ENCODE results near the gene DCST2.

The DCST2 gene

GRCh38 chr1:155048449-155049334 is 15.1 kb upstream of the DCST2 start:
- no peak for DNase-seq

- DNase-seq: no peak
Measured at GRCh38 chr1:155044812-155045657, 11.5 kb upstream of the DCST2 start.

GRCh38 chr1:155044365-155044764 is 10.8 kb upstream of the DCST2 start:
- no peak for DNase-seq

DNA sequence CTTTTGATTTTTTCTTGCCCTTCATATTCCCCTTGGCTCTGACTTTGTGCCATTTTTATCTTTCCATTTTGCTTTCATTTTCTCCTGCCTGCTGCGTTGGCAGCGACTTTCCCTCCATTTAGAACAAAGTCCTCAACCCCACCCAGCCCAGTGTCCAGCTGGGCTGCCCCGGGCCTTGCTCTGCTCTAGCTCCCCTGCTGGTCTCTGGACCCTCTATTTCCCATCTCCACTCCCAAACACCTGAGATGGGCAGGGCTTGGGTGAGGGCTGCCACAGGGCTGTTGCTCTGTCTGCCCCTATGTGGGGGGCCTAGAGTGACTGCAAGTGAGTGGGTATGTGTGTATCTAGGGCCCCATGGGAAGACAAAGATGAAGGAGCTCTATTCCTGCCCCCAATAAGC is 10.2 kb upstream of the DCST2 start:
- DNase-seq: no peak

- no peak for DNase-seq
Measured at GRCh38 chr1:155043301-155043702, 9.7 kb upstream of the DCST2 start.

- no peak for DNase-seq
Measured at GRCh38 chr1:155042789-155043188, 9.2 kb upstream of the DCST2 start.

DNA sequence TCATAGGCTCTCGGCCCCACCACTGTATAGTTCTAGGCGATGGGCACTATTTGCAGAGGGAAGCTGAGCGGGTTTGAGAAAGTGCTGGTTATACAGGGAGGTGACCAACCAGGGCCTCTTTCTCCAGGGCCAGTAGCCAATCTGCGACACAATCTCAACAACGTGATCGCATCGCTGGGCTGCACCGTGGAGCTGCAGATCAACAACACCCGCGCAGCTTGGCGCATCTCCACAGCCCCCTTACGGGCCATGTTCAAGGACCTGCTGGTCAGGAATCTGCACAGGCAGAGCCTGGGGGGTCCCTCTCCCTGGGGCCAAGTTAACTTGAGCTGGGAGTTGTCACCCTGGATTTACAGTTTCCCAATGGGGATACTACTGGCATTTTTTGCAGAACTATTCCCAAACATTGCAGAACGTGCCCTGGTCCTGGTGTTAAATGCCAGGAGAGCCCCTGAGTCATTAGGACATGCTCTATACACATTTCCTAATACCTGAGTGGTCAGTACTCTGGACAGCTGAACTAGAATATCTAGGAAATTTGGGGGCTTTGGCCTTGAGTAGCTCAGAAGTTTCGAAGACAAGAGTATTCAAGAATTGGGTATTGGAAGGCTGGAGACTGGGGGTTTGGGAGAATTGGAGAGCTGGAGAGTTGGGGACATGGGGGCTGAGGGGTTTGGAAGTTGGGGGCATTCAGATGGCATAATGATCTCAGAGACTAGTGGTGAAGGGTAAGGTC is 6.9 kb upstream of the DCST2 start:
- DNase-seq: no peak

- no peak for DNase-seq
Measured at GRCh38 chr1:155039308-155039669, 5.7 kb upstream of the DCST2 start.

DNA sequence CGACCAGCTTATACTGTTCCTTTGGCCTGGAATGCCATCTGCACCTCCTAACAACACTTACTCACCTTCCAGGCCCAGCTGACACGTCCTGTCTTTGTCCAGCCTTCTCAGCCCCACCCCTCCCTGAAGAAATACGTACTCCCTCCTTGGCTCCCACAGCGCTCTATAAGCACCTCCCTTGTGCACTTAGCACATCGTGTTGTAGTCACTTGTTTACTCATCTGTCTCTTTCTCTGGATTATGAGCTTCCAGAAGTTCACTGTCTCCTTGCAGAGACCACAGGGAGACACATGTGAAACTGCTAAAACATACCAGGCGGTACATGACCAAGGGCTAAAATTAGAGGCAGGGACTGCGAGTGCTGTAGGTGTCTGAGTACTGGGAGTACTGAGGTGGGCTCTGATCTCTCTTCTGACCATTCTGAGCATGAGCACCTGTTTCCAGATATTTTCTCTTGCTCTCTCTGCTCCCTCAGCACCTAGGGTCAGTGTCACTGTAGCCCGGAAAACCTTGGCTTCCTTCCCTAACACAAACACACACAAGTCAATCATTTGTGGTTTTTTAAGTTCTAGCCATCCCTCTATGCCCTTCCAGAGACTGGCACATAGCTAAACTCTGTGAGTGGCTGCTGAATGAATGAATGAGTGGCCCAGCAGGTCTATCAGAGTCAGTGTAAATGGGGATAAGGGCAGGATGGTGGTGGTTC is 5.2 kb upstream of the DCST2 start:
- no peak for DNase-seq

DNA sequence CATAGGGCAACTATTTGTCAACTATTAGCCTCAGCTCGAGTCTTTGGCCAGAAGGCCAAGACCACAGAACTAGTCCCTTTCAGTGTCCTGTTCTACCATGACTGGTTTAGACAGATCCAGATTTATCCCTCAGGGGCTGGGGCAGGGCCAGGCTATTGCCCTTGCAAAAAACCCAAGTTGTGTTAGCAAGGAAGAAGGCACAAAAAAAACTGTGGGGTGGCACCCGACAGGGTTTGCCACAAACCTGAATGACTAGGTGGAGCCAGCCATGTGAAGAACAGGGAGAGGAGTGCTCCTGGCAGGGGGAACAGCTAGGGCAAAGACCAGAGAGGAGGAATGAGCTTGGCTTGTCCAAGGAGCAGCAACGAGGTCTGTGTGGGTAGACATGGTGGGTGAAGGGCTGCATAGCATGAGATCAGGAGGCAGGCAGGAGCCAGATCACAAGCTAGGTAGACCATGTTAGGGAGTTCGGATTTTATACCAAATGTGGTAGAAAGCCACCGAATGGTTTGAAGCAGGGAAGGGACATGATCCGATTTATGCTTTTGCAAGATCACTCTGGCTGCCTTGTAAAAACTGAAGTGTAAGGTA is 4.4 kb upstream of the DCST2 start:
- DNase-seq: no peak

- DNase-seq: no peak
Measured at GRCh38 chr1:155037043-155037442, 3.5 kb upstream of the DCST2 start.

DNA sequence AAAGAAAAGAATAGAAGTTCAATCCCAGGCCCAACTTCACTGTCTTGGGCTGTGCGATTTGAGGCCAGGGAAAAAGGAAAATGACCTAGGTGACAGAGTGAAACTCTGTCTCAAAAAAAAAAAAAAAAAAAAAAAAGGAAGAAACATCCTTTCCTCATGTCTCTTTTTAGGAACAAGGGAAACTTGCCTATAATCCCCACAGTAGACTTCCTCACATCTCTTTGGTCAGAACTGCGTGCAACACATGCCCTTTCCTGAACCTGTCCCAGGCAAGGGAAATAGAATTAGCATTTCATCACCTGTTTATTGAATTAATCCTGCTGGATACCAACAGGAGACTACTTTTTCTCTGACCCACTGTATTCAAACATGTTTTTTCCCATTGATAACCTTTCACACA is 2.4 kb upstream of the DCST2 start:
- DNase-seq: no peak

- DNase-seq: no peak
Measured at GRCh38 chr1:155034318-155035208, 982 bp upstream of the DCST2 start.

GRCh38 chr1:155032886-155033285 is 695 bp downstream of the DCST2 start:
- no peak for DNase-seq

DNA sequence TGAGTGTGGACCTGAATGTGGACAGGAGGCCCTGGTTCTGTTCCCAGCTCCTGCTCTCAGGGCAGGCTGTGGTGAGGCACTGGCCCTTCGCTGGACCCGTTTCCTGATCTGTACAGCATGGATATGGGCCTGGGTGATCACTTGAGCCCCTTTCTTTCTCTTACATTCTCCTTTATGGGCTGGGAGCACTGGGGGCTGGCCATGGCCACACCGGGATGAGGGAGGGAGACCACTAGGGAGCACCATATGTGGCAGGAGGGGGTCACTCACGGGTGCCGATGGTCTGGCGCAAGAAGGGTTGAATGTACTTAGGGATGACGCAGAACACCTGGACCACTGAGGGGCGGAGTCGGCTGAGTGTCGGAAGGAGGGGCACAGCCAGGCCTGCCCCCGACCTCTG is 2.7 kb downstream of the DCST2 start:
- DNase-seq: no peak

DNA sequence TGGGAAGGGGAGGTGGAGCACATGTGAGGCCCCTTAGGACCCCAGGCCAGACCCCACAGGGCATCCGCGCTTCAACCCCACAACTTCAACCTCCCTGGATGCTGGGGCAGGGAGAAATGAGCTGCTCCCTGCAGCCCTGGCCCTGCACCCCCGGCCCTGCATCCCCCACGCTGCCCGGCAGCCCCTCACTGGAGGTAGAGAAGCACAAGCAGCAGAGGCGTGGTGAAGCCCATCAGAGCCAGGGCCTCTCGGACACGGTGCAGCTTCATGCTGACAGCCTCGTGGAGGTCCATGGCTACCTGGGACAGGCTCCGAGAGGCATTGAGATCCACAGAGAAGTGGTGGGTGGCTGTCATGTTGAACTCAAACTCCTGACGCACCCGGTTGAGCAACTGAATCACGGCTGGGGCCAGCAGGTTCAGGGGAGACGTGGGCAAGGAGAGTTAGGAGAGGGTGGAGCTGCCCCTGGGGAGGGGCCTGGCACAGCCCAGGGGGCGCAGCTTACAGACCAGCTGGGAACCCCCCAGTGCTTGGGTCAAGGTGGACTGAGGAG is 3.3 kb downstream of the DCST2 start:
- no peak for DNase-seq

DNA sequence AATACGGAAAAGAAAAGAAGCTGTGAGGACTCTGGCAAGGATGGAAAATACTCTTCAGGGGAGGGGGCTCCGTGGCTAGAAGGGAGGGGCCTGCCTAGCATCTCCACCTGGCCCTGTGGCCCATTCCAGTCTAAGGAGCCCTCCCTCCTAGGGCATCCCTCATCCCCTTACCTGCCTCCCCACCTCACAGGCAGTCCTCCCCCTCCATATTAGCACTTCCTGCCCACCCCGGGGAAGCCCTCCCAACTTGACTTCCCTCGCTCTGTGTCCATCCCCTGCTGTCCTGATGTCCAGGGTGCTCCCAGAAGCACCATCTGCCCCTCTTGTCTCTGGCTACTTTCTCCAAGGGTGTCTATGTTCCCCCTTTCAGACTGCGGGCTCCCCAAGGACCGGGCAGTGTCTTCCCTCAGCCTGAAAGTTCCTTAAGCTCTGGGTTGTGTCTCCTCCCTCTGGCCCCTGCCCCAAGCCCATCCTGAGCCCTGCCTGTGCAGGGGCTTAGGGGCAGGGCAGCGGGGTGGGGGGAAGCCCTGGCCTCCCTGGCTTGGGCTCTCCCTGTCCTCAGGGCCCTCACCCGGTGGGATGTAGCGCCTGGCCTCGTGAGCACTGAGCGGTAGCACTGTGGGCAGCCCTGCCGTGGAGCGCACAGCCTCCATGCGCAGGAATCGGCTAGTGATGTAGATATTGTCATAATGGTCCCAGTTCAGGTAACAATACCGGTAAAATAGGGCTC is 3.9 kb downstream of the DCST2 start:
- no peak for DNase-seq

DNA sequence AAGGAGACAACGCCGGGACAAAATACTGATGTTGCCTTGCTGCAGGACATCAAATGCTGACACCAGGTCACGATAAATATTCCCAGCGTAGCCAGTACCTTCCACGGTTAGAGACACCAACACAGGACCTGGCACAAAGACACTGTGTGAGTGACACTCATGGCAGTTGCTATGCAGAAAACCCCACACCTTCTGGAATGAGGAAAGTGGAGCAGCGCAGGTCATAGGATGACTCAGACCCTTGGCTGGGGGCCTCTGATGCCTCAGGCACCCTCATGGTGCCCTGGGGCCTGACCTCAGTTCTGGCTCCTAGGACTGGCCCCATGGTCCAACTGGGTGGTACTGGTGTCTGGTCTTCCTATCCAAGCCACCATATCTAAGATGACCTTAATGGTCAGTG is 7.0 kb downstream of the DCST2 start:
- no peak for DNase-seq

GRCh38 chr1:155026154-155026553 is 7.4 kb downstream of the DCST2 start:
- no peak for DNase-seq

GRCh38 chr1:155024315-155024714 is 9.3 kb downstream of the DCST2 start:
- DNase-seq: no peak
